ENCODE data around the gene HSD17B13. TPM values are rescaled to one million over a fixed set of nuclear protein-coding genes. Genes with fewer than 3 reads are reported as not detected.

The HSD17B13 gene
- total and polyA plus RNA-seq, 7 donors: 0.03 to 0.17 (median 0.08) TPM; not detected in 2

DNA sequence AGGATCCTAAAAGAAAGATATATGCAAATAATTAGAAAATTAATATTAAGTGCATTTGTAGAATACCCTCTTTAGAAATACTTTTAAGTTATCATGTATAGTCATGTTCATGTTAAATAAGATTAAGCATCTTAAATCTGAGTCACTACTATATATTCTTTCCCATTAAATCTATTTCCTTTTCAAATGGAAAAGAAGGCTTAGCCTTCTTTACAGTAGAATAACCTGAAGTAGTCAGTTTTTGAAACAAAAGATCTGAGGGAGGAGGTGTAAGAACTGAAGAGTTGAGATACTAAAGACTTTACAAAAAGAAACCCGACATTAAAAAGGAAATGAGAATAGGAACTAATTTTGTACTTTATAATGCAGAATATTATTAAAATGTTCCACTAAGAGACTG is 14.7 kb upstream of the HSD17B13 start:
- H3K4me3 ChIP-seq: no peak overlapping the region
- WGBS, 3 donors: 82 to 86% (median 83%) methylated on average over 1 of the region's 1 CpG
- peaks cover 12% of the 10 kb centered on the region for H3K9me3 ChIP-seq
- no peaks in the 10 kb centered on the region for H3K27me3 ChIP-seq (ENCODE audit: insufficient read depth in 3 of 3, low read length in 2 of 3)
- H3K27ac ChIP-seq: no peak overlapping the region
- ATAC-seq: no peak
- intact Hi-C loops (cut with DNase I): no loop called here
- H3K36me3 ChIP-seq (ENCODE audit: insufficient read depth in 1 of 2, low read depth in 1 of 2): peaks cover 2 to 8% of the 10 kb centered on the region in 2 donors
- no peaks in the 10 kb centered on the region for H3K4me1 ChIP-seq
- TF ChIP-seq, protein P1, sequence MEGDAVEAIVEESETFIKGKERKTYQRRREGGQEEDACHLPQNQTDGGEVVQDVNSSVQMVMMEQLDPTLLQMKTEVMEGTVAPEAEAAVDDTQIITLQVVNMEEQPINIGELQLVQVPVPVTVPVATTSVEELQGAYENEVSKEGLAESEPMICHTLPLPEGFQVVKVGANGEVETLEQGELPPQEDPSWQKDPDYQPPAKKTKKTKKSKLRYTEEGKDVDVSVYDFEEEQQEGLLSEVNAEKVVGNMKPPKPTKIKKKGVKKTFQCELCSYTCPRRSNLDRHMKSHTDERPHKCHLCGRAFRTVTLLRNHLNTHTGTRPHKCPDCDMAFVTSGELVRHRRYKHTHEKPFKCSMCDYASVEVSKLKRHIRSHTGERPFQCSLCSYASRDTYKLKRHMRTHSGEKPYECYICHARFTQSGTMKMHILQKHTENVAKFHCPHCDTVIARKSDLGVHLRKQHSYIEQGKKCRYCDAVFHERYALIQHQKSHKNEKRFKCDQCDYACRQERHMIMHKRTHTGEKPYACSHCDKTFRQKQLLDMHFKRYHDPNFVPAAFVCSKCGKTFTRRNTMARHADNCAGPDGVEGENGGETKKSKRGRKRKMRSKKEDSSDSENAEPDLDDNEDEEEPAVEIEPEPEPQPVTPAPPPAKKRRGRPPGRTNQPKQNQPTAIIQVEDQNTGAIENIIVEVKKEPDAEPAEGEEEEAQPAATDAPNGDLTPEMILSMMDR (IDR thresholded peaks at IDR 0.05): no peak
- no peak for DNase-seq

DNA sequence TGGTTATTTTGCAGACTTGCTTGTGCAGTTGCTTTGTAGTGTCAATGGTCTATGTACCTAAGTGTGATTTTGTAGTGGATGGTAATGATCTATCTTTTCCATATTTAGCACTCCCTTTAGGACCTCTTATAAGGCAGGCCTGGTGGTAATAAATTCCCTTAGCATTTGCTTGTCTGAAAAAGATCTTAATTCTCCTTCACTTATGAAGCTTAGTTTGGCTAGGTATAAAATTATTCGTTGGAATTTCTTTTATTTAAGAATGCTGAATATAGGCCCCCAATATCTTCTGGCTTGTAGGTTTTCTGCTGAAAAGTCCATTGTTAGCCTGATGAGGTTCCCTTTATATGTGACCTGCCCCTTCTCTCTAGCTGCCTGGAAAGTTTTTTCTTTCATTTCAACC is 10.6 kb upstream of the HSD17B13 start:
- intact Hi-C loops (cut with DNase I): no loop called here
- WGBS, 3 donors: 98 to 100% (median 98%) methylated on average over 1 of the region's 1 CpG
- no peak for DNase-seq

DNA sequence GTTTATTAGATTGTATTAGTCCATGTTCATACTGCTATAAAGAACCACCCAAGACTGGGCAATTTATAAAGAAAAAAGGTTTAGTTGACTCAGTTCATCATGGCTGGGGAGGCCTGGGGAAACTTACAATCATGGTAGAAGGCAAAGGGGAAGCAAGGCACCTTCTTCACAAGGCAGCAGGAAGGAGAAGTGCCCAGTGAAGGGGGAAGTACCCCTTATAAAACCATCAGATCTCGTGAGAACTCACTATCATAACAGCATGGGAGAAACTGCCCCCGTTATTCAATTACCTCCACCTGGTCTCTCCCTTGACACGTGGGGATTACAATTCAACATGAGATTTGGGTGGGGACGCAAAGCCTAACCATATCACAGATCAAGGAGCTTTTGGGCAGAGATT is 8.1 kb upstream of the HSD17B13 start:
- no peak overlapping the region for H3K27ac ChIP-seq
- H3K4me3 ChIP-seq: no peak overlapping the region
- no peaks in the 10 kb centered on the region for H3K27me3 ChIP-seq (ENCODE audit: insufficient read depth in 3 of 3, low read length in 2 of 3)
- H3K9me3 ChIP-seq: peaks cover 15% of the 10 kb centered on the region
- no peaks in the 10 kb centered on the region for H3K36me3 ChIP-seq (ENCODE audit: insufficient read depth in 1 of 2, low read depth in 1 of 2)
- intact Hi-C loops (cut with DNase I): no loop called here
- DNase-seq: no peak
- TF ChIP-seq, protein P1 (IDR thresholded peaks at IDR 0.05): no peak
- ATAC-seq: no peak
- WGBS, 3 donors: 81 to 86% (median 85%) methylated on average over 4 of the region's 4 CpGs
- H3K4me1 ChIP-seq: no peaks in the 10 kb centered on the region

More for the DNA sequence above, 10.6 kb upstream of the HSD17B13 start:
- TF ChIP-seq, protein P1 (IDR thresholded peaks at IDR 0.05): no peak
- peaks cover 15% of the 10 kb centered on the region for H3K9me3 ChIP-seq
- no peak overlapping the region for H3K27ac ChIP-seq
- H3K4me3 ChIP-seq: no peak overlapping the region
- peaks cover 0 to 2% of the 10 kb centered on the region in 2 donors for H3K36me3 ChIP-seq (ENCODE audit: insufficient read depth in 1 of 2, low read depth in 1 of 2)
- H3K27me3 ChIP-seq (ENCODE audit: insufficient read depth in 3 of 3, low read length in 2 of 3): no peaks in the 10 kb centered on the region
- no peak for ATAC-seq
- no peaks in the 10 kb centered on the region for H3K4me1 ChIP-seq

DNA sequence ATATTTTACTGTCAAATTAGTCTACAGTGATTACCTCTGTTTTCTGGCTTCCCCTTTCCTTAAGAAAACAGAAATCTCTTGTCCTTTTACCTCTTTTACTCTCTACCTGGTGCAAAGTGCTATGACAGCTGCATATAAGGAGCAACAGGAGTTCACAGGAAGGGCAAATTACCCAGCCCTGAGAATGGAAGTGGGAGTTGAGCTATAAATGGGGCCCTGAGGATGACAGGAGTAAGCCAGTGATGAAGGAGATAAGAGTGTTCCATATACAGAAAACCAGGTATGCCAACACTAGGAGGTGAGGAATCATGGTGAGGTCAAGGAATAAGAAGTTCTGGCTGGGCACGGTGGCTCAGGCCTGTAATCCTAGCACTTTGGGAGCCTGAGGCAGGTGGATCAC is 4.5 kb upstream of the HSD17B13 start:
- Histone ChIP-seq H3K27ac (no peak overlapping the region), H3K36me3 (ENCODE audit: insufficient read depth in 1 of 2, low read depth in 1 of 2) (no peaks in the 10 kb centered on the region), H3K27me3 (ENCODE audit: insufficient read depth in 3 of 3, low read length in 2 of 3) (no peaks in the 10 kb centered on the region), H3K9me3 (peaks cover under 1% of the 10 kb centered on the region), H3K4me3 (no peak overlapping the region), H3K4me1 (no peaks in the 10 kb centered on the region)
- DNase-seq (no peak), ATAC-seq (no peak)
- TF ChIP-seq, protein P1 (IDR thresholded peaks at IDR 0.05): no peak
- 85 to 93% (median 89%) methylated on average over 1 of the region's 1 CpG for WGBS, 3 donors
- intact Hi-C loops (cut with DNase I): no loop called here

DNA sequence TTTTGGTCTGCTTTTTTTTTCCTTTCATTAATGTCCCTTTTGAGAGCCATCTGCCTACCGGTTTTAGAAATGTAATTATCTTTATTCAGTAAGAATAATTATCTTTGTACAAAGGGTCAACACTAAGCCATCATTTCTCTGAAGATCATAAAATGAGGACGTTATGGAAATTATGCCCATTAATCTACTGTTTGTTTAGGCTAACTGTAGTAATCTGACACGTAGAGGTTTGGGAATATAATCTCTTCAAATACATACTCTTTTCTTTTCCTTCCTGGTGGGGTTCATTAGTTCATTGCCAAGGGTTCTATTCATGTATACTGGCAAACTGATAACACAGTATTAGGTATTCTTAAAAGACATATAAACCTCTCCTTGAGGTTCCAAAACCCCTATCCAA is 3.8 kb upstream of the HSD17B13 start:
- 53 to 59% (median 54%) methylated on average over 3 of the region's 3 CpGs for WGBS, 3 donors
- ATAC-seq: no peak

More for the DNA sequence above, 3.8 kb upstream of the HSD17B13 start:
- Histone ChIP-seq H3K9me3 (no peaks in the 10 kb centered on the region), H3K4me3 (no peak overlapping the region), H3K27ac (no peak overlapping the region), H3K36me3 (ENCODE audit: insufficient read depth in 1 of 2, low read depth in 1 of 2) (no peaks in the 10 kb centered on the region), H3K4me1 (no peaks in the 10 kb centered on the region), H3K27me3 (ENCODE audit: insufficient read depth in 3 of 3, low read length in 2 of 3) (no peaks in the 10 kb centered on the region)
- intact Hi-C loops (cut with DNase I): no loop called here
- TF ChIP-seq, protein P1 (IDR thresholded peaks at IDR 0.05): no peak
- no peak for DNase-seq
